Posterior vena cava (tissue), 2 donors: ENCODE results near the gene CDIP1. TPM values are rescaled to one million over a fixed set of nuclear protein-coding genes. Genes with fewer than 3 reads are reported as not detected.

Experiments
- DNase-seq: peaks from one replicate; pipeline ENCODE4 v3.0.0-alpha.2; 2020; ENCODE audit warnings: low spot score
- intact Hi-C, 2 donors: fragments of 100-400 bp; cut with DNase I; formaldehyde crosslinking; loops; one replicate each; pipeline versions ENCODE4 v1.14.1 to v1.14.2; 2022 to 2023
- total RNA-seq, 2 donors: library from RNA; stranded (reverse); fragmentation: NEBNext Ultra II Directional; extraction: Animal tissue kit (Norgen Biotek cat#: 25700); gene quantifications; one replicate each; pipeline ENCODE4 v1.2.1, GENCODE V29; 2021
- donor health status: DM: yes; HTN: yes; CAD: no.
- donor health status: DM: yes; HTN: yes; CAD: no.

The CDIP1 gene
- total RNA-seq, 2 donors from 2014 or later, result 19.4 to 21.1 TPM

GRCh38 chr16:4520913-4521312 lies 17.7 kb downstream of the CDIP1 start:
- DNase-seq, result no peak
- intact Hi-C loops, result no loop called here

- intact Hi-C loops, result no loop called here
- no peak for DNase-seq
Observed at GRCh38 chr16:4519274-4520058, 19.1 kb downstream of the CDIP1 start.

- intact Hi-C loops, result no loop called here
- DNase-seq, result no peak
Observed at GRCh38 chr16:4517812-4518680, 20.5 kb downstream of the CDIP1 start.

GRCh38 chr16:4515611-4516233 lies 22.9 kb downstream of the CDIP1 start:
- DNase-seq, result no peak
- intact Hi-C loops, result no loop called here

- no peak for DNase-seq
- intact Hi-C loops, result no loop called here
Observed at GRCh38 chr16:4514606-4515005, 24.0 kb downstream of the CDIP1 start.

GRCh38 chr16:4513881-4514280 lies 24.7 kb downstream of the CDIP1 start:
- intact Hi-C loops, result no loop called here
- no peak for DNase-seq

- DNase-seq, result no peak
- intact Hi-C loops, result no loop called here
Observed at GRCh38 chr16:4513086-4513860, 25.3 kb downstream of the CDIP1 start.

GRCh38 chr16:4512473-4512872 lies 26.1 kb downstream of the CDIP1 start:
- no peak for DNase-seq
- intact Hi-C loops, result no loop called here

- intact Hi-C loops, result no loop called here
Observed at GRCh38 chr16:4511441-4512082, 27.0 kb downstream of the CDIP1 start.

GRCh38 chr16:4510747-4511426 lies 27.7 kb downstream of the CDIP1 start:
- intact Hi-C loops, result no loop called here
- DNase-seq, result no peak

More at GRCh38 chr16:4511441-4512082, 27.0 kb downstream of the CDIP1 start:
- DNase-seq, result no peak

- intact Hi-C loops, result no loop called here
- no peak for DNase-seq
Observed at GRCh38 chr16:4510131-4510530, 28.4 kb downstream of the CDIP1 start.

- intact Hi-C loops, result loop anchor here in 1 of 2 donors (5.0 kb wide), 1 partner anchor 38 kb away; no protein-coding TSS in a partner anchor
- no peak for DNase-seq
Observed at GRCh38 chr16:4509420-4509819, 29.2 kb downstream of the CDIP1 start.

- DNase-seq, result no peak
- intact Hi-C loops, result loop anchor here in 1 of 2 donors (5.0 kb wide), 1 partner anchor 38 kb away; no protein-coding TSS in a partner anchor
Observed at GRCh38 chr16:4508806-4509205, 29.8 kb downstream of the CDIP1 start.

- no peak for DNase-seq
- intact Hi-C loops, result loop anchor here in 1 of 2 donors (5.0 kb wide), 1 partner anchor 40 kb away; no protein-coding TSS in a partner anchor
Observed at GRCh38 chr16:4507588-4508345, 30.8 kb downstream of the CDIP1 start.

GRCh38 chr16:4506450-4506849 lies 32.1 kb downstream of the CDIP1 start:
- intact Hi-C loops, result loop anchor here in 1 of 2 donors (5.0 kb wide), 1 partner anchor 41 kb away; no protein-coding TSS in a partner anchor
- DNase-seq, result no peak

GRCh38 chr16:4505356-4506147 lies 33.0 kb downstream of the CDIP1 start:
- no peak for DNase-seq
- intact Hi-C loops, result loop anchor here in 1 of 2 donors (5.0 kb wide), 1 partner anchor 42 kb away; no protein-coding TSS in a partner anchor
